ENCODE data around the gene MGMT. TPM values are rescaled to one million over a fixed set of nuclear protein-coding genes. Genes with fewer than 3 reads are reported as not detected.

The MGMT gene
- polyA plus RNA-seq, 1 donor from 2014 or later = 0.94 TPM

DNA sequence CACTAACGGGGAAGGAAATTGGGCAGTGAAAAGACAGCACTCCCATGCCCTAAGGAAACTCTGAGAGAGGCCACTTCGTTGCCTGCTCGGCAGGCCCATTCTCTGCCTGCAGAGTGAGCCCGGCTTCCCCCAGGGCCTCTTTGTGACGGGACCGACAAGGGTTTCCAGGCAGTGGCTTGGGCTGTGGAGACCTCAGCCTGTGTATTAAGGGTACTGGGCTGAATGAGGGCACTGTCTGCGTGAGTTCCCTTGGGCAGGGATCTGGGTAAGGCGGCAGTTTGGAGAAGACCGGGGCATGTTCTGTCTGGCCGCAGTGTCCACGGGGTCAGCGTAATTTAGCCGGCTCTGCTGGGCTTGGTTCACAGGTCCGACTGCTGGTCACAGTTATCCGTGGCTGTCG, 237.2 kb downstream of the MGMT start:
- Histone ChIP-seq H3K36me3 (ENCODE audit: insufficient read depth, low read length) (no peaks in the 10 kb centered on the region), H3K27me3 (ENCODE audit: insufficient read depth, low read depth, low read length) (no peaks in the 10 kb centered on the region), H3K27ac (ENCODE audit: low read length) (no peak overlapping the region), H3K9ac (ENCODE audit: low read length) (no peak overlapping the region), H3K4me2 (ENCODE audit: low read length) (no peak overlapping the region), H3K9me2 (ENCODE audit: insufficient read depth, low read length) (no peaks in the 10 kb centered on the region), H2AFZ (ENCODE audit: low read depth, low read length) (no peak overlapping the region), H3F3A (ENCODE audit: insufficient read depth, low read length, poor library complexity, severe bottlenecking) (no peaks in the 10 kb centered on the region), H3K79me2 (replicated peaks; ENCODE audit: insufficient read depth, low read length) (no peaks in the 10 kb centered on the region), H3K4me3 (ENCODE audit: low read length) (no peak overlapping the region), H3K9me3 (ENCODE audit: low read length) (no peaks in the 10 kb centered on the region), H4K20me1 (ENCODE audit: insufficient read depth) (no peaks in the 10 kb centered on the region)
- TF ChIP-seq SMC3 (conservative IDR thresholded peaks at IDR 0.05; ENCODE audit: poor library complexity) = no peak
- TF ChIP-seq TAF1 (IDR thresholded peaks at IDR 0.05; ENCODE audit: low read depth) = no peak
- TF ChIP-seq, protein P1, sequence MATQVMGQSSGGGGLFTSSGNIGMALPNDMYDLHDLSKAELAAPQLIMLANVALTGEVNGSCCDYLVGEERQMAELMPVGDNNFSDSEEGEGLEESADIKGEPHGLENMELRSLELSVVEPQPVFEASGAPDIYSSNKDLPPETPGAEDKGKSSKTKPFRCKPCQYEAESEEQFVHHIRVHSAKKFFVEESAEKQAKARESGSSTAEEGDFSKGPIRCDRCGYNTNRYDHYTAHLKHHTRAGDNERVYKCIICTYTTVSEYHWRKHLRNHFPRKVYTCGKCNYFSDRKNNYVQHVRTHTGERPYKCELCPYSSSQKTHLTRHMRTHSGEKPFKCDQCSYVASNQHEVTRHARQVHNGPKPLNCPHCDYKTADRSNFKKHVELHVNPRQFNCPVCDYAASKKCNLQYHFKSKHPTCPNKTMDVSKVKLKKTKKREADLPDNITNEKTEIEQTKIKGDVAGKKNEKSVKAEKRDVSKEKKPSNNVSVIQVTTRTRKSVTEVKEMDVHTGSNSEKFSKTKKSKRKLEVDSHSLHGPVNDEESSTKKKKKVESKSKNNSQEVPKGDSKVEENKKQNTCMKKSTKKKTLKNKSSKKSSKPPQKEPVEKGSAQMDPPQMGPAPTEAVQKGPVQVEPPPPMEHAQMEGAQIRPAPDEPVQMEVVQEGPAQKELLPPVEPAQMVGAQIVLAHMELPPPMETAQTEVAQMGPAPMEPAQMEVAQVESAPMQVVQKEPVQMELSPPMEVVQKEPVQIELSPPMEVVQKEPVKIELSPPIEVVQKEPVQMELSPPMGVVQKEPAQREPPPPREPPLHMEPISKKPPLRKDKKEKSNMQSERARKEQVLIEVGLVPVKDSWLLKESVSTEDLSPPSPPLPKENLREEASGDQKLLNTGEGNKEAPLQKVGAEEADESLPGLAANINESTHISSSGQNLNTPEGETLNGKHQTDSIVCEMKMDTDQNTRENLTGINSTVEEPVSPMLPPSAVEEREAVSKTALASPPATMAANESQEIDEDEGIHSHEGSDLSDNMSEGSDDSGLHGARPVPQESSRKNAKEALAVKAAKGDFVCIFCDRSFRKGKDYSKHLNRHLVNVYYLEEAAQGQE (IDR thresholded peaks at IDR 0.05; ENCODE audit: borderline replicate concordance) = no peak
- TF ChIP-seq POLR2AphosphoS5 (IDR thresholded peaks at IDR 0.05) = no peak
- TF ChIP-seq MXI1 (conservative IDR thresholded peaks at IDR 0.05; ENCODE audit: poor library complexity, severe bottlenecking) = no peak
- TF ChIP-seq EZH2 (IDR thresholded peaks at IDR 0.05; ENCODE audit: borderline replicate concordance, insufficient read depth, low read length, poor library complexity, severe bottlenecking) = no peak
- TF ChIP-seq, protein P2, sequence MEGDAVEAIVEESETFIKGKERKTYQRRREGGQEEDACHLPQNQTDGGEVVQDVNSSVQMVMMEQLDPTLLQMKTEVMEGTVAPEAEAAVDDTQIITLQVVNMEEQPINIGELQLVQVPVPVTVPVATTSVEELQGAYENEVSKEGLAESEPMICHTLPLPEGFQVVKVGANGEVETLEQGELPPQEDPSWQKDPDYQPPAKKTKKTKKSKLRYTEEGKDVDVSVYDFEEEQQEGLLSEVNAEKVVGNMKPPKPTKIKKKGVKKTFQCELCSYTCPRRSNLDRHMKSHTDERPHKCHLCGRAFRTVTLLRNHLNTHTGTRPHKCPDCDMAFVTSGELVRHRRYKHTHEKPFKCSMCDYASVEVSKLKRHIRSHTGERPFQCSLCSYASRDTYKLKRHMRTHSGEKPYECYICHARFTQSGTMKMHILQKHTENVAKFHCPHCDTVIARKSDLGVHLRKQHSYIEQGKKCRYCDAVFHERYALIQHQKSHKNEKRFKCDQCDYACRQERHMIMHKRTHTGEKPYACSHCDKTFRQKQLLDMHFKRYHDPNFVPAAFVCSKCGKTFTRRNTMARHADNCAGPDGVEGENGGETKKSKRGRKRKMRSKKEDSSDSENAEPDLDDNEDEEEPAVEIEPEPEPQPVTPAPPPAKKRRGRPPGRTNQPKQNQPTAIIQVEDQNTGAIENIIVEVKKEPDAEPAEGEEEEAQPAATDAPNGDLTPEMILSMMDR (IDR thresholded peaks at IDR 0.05; ENCODE audit: poor library complexity, severe bottlenecking) = no peak
- no peak for TF ChIP-seq RAD21 (conservative IDR thresholded peaks at IDR 0.05)
- no peak for TF ChIP-seq EP300 (conservative IDR thresholded peaks at IDR 0.05; ENCODE audit: poor library complexity, severe bottlenecking)

DNA sequence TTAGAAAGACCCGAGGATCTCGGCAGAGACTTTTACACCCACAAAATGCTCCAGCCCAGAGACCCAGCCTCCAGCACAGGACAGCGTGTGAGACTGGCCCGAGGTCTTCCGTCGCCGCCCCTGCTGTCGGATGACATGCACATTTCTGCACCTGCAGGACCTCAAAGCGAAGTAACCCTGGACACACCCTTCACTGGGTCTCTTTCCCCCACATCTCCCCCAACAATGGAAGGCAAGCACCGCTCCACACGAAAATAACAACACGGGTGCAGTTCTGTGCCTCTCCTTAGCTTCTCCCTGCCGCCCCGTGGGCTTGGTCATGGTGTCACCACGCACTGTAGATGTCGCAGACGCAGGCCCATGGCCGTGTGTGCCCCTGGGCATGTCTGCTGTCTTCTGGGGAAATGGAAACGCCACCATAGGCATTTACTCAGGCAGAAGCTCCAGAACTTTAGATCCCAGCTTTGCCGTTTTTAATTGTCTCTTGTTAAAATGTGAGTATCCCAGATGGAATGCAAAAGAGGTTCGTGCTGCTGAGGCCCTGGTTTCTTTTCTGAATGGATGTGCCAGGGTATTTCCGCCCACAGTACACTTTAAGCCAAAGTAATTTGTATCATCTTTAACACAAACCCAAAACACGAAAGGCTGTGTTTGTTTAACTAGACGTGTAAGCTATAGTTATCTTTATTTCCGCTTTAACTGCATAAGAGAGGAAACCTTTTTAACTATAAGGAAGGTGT, 237.9 kb downstream of the MGMT start:
- no peaks in the 10 kb centered on the region for H4K20me1 ChIP-seq (ENCODE audit: insufficient read depth)
- H3K4me2 ChIP-seq (ENCODE audit: low read length) = no peak overlapping the region
- no peaks in the 10 kb centered on the region for H3K36me3 ChIP-seq (ENCODE audit: insufficient read depth, low read length)
- TF ChIP-seq TAF1 (IDR thresholded peaks at IDR 0.05; ENCODE audit: low read depth) (no peak), MXI1 (conservative IDR thresholded peaks at IDR 0.05; ENCODE audit: poor library complexity, severe bottlenecking) (no peak), EP300 (conservative IDR thresholded peaks at IDR 0.05; ENCODE audit: poor library complexity, severe bottlenecking) (no peak), POLR2AphosphoS5 (IDR thresholded peaks at IDR 0.05) (no peak), EZH2 (IDR thresholded peaks at IDR 0.05; ENCODE audit: borderline replicate concordance, insufficient read depth, low read length, poor library complexity, severe bottlenecking) (no peak)
- H2AFZ ChIP-seq (ENCODE audit: low read depth, low read length) = no peak overlapping the region
- no peaks in the 10 kb centered on the region for H3F3A ChIP-seq (ENCODE audit: insufficient read depth, low read length, poor library complexity, severe bottlenecking)
- no peak overlapping the region for H3K27ac ChIP-seq (ENCODE audit: low read length)
- no peaks in the 10 kb centered on the region for H3K27me3 ChIP-seq (ENCODE audit: insufficient read depth, low read depth, low read length)
- H3K9ac ChIP-seq (ENCODE audit: low read length) = no peak overlapping the region
- no peaks in the 10 kb centered on the region for H3K79me2 ChIP-seq (replicated peaks; ENCODE audit: insufficient read depth, low read length)
- H3K9me2 ChIP-seq (ENCODE audit: insufficient read depth, low read length) = no peaks in the 10 kb centered on the region
- no peak overlapping the region for H3K4me3 ChIP-seq (ENCODE audit: low read length)
- no peaks in the 10 kb centered on the region for H3K9me3 ChIP-seq (ENCODE audit: low read length)

Measured in neural cell (in vitro differentiated cells).